ENCODE data around the gene TRIM56.

Gene TRIM56

DNA sequence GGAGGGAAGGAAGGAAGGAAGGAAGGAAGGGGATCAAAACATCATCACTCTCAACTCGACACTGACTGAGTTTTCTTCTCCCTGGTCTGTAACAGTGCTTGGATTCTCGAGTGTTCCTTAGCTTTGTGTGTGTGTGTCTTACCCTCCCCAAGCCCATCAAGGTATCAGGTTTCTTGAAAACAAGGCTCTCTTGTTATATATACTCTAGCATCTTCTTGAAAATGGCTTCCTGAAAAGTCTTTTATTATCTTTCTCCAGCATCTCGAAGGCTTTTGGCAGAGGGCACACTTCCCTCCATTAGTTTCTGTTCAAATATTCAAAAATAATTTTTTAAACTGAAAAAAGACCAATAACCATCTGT is 55.0 kb downstream of the TRIM56 start:
- peaks cover 79% of the 10 kb centered on the region for H3K4me1 ChIP-seq
- no peaks in the 10 kb centered on the region for H3K27me3 ChIP-seq
- peak overlapping the region; percentile 67 for H3K4me2 ChIP-seq
- no peak overlapping the region for H3K4me3 ChIP-seq
- H3K36me3 ChIP-seq: no peaks in the 10 kb centered on the region
- TF ChIP-seq Cebpa-rat (IDR thresholded peaks at IDR 0.05): no peak
- H3K9me3 ChIP-seq: no peaks in the 10 kb centered on the region
- H3K27ac ChIP-seq: peak overlapping the region; percentile 21; the same call in 1 of the 2 replicates
- 0 out of 2 replicates have a peak overlapping the region, but pooled peaks have one; percentile 1 for H3K9ac ChIP-seq
- H4K20me1 ChIP-seq: no peaks in the 10 kb centered on the region

DNA sequence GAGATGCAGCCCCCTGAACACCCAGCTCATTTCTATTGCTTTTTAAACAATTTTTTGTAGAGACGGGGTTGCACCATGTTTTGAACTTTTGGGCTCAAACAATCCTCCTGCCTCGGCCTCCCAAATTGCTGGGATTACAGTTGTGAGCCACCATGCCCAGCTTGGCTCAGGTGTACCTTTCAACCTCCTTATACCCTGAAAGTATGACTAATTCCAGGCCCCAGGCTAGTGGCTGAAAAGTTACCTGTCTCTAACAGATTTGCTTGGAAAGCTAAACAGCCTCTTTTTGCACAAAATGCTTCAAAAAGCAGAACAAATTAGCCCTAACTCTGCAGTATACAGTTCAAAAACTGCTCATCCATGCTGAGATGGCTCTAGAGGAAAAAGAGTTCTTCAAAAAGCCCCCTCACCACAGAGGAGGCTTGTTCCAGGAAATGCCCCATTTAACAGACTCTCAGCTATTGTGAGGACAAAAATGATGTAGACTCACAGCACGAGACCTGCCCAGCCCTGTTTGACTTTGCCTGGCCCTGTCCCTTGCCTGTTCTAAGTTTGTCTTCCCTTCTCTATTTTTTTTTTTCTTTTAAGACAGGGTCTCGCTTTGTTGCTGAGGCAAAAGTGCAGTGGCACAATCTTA is 55.6 kb downstream of the TRIM56 start:
- TF ChIP-seq Cebpa-rat (IDR thresholded peaks at IDR 0.05): no peak
- no peaks in the 10 kb centered on the region for H4K20me1 ChIP-seq
- no peak overlapping the region for H3K4me3 ChIP-seq
- no peaks in the 10 kb centered on the region for H3K27me3 ChIP-seq
- H3K36me3 ChIP-seq: no peaks in the 10 kb centered on the region
- 0 out of 2 replicates have a peak overlapping the region, but pooled peaks have one; percentile 1 for H3K9ac ChIP-seq
- H3K4me2 ChIP-seq: peak overlapping the region; percentile 67
- peak overlapping the region; percentile 21; the same call in 1 of the 2 replicates for H3K27ac ChIP-seq
- peaks cover 77% of the 10 kb centered on the region for H3K4me1 ChIP-seq
- H3K9me3 ChIP-seq: no peaks in the 10 kb centered on the region

Data from BLaER1 (cell line).